HG03469 (cell line): ENCODE data around the gene ADAMTS17.

Experiments
- ATAC-seq: cut with Tn5 transposase; IDR thresholded peaks from one replicate; pipeline ENCODE4 v1.9.1; 2021; ENCODE audit warnings: mild to moderate bottlenecking, moderate library complexity, moderate number of reproducible peaks; ENCODE audit not compliant: unreplicated experiment

Gene ADAMTS17

DNA sequence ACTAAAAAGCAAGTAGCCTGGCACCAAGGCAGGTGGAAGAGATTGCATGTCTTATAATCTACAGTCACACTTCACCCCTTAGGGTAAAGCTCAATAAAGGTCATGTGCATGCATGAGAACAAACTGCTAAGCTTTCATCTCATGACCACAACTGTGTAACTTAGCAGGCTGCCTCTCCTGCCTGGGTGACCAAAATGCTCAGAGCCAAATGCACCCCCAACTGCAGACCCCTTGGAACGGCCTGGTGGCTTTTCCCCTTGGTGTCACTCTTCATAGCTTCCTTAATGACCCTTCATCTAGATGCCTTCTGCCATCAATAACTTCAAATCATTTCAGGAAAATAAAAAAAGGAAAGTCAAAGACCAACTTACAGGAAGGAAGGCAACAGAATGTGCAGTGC is 88.1 kb downstream of the ADAMTS17 start:
- no peak for ATAC-seq

DNA sequence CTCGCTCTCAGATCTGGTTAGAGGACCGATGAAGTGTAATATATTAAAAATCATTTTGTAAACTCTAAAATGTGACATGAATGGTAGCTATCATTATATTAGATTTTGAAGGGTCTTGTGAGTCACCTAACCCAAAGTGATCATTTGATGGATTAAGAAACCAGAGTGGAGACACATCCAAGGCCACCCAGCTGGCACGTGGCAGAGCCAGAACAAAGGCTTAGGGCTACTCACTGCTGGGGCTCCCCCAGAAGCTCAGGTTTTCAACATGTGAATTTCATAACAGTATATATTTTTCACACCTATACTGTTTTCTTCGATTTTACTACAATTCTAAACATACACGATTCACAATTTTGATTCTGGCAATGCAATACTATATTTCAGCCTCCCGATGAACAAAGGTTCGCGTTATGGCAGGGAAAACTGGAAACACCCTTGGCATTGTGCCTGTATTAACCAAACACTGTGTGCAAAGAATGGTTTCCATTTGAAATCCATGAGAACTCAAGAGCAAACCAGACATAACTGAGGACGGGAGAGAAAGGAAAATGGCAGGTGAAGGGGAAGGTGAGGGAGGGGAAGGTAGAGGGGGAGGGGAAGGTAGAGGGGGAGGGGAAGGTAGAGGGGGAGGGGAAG is 88.9 kb downstream of the ADAMTS17 start:
- no peak for ATAC-seq

DNA sequence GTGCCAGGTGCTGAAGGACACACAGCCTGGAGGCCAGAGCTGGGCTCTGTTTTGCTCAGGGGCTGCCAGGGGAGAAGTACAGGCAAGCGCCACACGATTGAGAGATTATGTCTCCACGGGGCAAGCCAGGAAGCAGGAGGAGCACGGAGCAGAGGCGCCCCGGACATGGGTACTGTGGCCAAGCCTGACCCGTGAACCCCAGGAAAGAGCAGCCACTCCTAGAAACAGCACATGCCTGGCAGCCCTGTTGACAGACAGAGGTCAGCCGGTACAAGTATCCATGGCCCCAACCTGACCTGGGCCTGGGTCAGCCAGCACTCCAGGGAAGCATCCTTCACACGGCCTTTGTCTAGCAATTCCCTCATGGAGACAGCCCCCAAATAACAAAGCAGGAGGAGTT is 89.4 kb downstream of the ADAMTS17 start:
- no peak for ATAC-seq

DNA sequence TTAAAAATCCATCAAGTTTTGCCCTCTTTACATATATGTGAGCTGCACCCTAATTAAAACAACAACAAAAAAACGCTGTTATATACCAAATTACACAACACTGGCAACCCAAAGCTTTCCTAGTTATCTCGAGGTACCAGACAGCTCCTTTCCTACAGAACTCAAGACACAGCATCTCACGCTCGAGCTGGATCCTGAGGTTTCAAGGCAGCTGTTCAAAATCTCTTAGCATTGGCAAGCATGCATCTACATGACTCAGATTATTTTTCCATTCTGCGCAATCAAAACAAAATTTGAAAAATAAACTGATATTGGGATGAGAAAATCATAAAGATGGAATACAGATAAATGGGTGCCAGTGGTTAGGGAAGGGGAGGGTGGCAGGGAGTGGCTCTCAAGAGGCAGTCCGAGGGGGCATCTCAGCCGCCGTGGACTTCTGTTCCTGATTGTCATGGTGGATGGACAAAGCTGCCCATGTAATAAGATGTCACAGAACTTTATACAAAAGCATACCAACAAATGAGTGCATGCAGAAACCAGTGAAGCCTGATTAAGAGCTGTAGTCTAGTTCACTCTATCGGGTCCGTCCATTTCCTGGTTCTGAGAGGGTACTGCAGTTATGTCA is 91.5 kb downstream of the ADAMTS17 start:
- ATAC-seq, result no peak

DNA sequence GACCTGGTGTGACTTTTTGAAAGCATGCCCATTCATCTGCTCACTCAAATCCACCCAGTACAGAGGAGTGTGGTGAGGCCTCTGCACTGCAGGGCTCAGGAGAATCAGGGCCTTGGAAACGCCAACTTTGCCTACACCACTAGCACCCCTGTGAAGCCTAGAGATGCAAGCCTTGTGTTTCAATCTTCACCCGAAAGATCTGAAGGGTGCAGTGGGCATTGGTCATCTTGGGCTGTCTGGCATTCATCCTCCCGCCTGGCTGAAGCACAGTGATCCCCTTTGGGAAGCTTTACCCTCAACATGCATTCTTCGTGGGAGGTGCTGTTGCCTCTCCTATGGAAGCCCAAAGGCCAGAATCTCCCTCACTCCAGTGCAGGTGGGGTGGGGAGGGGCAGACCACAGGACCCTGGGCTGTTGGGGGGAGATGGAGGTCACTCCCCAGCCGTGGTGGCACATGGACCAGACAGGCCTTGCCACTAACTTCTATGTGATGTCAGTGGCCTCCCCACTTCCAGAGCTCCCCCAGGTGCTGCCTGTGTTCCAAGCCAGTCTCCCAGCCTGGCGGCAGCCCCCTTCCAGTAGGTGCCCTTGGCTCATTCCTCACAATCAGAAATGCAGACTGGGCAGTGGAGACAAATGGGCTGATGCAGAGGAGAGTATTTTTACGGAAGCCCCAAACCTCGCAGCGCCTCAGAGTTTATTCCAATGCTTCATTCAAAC is 92.5 kb downstream of the ADAMTS17 start:
- no peak for ATAC-seq

DNA sequence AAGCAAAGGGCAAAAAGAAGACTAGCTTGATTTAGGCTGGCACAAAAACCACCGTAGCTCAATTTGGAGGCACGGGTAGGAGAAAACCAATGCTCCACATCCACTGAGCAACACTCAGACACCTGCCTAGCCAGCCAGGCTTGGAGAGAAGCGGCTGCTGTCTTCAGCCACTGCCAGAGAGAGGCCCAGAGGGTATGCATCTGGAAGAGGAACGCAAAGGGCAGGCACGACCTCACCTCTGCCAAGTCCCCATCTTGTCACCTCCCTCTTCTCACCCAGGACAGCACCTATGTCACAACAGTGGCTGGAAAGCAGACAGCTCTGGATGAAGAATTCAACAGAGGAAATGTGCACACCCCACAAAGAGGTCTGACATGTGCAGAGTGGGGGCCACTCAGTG is 93.5 kb downstream of the ADAMTS17 start:
- no peak for ATAC-seq

DNA sequence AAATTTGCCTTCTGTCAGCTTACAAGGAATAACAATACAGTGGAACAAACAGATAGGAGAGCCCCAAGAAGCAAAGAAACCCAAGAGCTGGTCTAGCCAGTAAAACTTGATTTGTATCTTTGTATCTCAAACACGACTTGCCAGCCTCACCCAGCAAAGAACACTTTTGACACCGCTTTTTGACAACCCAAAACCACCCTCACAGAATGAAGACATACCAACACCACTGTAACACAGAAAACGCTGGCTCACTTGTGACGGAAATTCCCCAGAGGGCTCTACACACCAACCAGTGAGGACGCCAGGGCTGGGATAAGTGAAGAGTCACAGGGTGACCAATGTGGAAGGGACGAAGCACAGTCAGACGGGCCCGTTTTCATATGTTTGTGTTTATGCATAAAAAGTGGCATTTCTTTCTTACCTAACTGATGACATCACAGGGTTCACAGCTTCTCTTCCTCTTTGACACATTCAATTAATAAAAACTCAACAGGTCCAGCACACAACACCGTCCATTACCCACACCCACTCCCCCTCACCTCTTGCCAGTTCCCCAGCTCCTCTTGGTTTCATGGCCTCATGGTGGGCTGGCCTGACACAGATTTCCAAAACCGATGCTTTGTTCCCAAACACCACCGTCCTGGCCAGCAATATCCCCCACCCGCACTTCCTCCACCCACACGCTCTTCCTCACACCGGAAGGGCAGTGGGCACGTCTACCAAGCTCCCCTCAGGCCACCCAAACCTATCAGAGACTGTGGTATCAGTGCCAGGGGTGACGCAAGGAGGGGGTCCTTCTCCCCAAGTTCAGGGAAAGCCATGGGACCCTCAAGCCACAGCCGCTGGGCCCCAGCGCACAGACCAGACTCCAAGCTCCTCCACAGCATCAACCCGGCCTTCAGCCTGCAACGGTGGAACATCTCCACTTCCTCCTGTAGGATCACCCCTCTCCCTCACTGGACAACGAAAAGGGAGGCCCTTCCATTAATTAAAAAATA is 94.2 kb downstream of the ADAMTS17 start:
- ATAC-seq, result no peak

DNA sequence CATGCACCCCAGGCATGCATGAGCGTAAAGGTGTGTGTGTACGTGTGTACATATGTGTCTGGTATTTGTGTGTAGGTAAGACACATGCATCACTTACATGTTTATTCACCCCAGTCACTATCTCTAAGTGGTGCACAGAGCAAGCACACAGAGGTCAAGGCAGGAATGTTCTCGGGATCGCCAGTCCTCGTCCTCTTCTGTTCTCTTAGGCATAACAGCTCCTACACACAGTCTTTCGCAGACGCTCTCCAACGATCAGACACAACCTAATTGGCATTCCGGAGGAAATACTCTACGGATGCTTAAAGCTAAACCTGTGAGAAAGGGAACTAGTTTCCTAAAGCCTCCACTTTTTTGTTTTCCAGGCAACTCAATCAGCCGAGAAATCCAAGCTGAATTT is 95.9 kb downstream of the ADAMTS17 start:
- ATAC-seq, result no peak

DNA sequence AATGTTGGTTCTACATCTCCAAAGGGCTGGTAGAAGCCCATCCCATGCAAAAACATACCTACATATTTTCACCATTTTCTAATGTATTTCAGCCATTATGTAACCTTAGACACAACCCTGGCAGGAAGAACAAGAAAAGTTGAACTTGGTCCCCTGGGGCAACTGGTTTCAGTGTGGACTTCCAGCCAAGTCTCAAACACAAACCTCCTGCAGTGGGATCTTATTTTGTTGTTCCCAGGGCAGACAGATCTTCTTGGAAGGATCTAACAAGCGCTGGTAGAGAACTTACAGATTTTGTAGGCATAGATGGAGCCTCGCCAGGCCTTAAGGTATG is 96.3 kb downstream of the ADAMTS17 start:
- ATAC-seq, result no peak

DNA sequence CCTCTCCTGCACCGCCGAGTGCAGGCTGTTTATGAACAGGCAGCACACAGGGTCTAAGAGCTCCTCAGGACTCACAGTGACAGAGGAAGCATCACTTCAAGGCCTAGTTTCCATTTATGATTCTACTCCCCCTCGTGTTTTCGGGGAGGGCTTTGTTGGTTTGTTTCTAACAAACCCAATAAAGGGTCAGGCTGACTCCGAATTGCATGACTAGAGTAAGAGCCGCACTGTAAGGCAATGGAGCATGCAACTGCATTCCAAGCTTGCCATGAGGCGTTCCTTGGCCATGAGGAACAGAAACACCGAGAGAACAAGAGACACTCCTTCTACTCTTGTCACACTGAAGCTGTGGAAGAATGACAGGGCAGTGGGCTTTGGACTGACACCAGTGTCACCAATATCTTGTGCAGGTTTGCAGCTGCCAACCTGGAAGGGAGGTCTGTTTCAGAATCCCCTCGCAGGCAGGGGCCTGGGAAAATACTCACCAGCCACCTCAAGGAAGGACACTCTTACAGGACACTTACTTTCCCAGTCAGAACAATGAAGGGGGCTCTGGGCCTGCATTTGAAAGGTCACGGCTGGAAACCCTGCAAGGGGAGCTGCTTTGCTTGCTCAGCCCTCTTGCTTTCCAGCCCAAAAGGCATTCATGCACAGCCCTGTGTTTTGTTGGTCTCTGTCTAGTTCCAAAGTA is 96.8 kb downstream of the ADAMTS17 start:
- ATAC-seq, result no peak

DNA sequence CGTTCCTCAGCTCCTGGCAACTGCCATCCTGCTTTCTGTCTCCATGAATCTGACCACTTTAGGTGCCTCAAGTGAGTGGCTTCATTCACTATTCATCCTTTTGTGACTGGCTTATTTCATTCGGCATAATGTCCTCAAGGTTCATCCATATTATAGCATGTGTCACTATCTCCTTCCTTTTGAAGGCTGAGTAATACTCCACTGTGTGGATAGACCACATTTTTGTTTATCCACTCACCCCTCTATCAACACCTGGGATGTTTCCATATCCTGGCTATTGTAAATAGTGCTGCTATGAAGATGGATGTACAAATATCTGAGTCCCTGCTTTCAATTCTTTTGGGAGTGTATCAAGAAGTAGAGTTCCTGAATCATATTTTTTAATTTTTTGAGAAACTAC is 98.8 kb downstream of the ADAMTS17 start:
- no peak for ATAC-seq

DNA sequence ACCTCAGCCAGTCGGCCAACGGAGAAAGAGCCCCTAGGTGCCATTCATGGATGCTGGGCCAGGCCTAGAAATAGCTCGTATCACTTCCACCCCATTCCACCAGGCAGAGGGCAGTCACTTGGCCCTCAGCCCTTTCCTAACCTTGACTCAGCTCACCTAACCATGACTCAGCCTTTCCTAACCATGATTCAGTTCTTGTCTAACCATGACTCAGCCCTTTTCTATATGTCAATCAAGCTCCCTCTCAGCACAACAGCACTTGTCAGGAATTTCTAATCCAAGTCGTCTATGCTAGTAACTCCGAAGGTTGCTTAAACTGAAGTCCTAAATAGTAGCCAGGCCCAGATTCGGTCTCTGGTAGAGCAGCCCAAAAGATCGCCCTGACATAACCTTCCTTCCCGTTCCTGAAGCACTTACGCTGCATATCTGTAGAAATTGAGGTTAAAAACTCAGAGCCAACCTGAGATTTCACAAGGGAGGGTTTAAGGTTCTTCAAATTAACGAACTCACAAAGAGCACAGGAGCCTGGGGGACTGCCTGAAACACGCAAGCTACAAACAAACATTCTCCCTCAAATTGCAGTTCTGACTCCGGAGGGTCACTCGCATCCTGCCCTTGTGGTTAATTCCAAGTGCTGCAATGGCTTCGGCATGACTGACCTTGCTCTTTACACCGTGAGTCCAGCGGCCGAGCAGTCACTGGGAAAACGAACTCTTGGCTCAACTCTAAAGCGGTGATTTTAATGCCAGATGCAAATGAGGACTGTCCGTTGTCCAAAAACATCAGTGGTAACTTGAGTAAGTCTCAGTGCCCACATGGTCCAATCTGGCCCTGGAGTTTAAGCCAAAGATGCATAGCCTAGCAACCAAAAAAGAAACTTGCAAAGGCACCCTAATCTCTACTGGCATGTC is 99.9 kb downstream of the ADAMTS17 start:
- ATAC-seq, result no peak

DNA sequence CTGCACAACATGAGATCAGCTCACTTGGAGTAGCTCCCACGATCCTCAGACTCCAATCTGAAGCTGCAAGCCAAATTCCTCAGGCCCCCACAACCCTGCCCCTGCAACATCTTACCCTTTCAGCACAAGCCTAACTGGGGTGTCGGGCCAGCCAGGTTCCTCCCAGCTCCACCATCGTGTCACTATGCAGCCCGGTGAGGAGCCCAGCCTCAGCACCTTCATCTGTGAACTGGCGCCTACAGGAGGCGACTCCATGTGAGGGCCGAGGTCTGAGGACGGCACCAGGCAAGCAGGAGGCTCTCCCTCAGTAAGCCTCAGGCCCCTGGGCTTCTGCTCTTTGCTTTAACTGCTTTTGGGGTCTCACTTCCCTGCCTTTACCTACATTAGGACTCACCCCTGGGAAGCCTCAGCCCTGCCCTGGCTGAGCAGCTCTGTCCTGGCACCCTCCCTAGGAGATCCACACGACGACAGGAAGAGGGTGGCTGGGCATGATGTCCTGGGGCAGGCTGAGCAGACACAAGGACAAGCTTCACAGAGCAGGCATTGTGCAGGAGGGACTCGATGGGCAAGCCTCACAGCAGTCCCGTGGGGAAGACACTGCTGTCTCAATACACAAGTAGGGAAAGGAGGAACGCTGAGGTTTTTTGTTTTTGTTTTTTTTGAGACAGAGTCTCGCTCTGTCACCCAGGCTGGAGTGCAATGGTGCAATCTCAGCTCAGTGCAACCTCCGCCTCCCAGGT is 104.6 kb downstream of the ADAMTS17 start:
- no peak for ATAC-seq

DNA sequence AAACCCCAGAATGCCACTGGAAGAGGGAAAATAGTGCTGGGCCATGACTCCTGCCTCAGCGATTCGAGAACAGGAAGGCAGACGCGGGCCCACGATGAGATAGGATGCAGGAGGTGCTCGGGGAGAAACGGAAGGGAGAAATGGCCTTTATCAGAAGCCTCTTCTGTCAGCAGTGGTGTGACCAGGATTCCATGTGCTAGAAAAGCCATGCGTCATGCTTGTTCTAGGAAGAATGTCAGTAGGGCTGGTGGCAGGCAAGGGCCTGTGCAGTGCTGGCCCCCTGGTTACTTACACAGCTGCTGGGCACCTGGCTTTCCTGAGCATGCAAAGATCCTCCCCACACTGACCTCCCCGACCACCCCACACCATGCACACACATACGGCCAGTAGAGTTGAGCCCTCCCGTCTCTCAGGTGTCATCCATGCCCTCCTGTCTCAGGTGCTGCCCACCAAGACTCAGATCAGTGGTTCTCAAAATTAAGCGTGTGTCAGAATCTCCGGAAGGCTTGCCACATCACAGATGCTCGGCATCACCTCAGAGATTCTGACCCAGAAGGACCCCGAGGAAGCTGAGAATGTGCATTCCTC is 106.7 kb downstream of the ADAMTS17 start:
- no peak for ATAC-seq

DNA sequence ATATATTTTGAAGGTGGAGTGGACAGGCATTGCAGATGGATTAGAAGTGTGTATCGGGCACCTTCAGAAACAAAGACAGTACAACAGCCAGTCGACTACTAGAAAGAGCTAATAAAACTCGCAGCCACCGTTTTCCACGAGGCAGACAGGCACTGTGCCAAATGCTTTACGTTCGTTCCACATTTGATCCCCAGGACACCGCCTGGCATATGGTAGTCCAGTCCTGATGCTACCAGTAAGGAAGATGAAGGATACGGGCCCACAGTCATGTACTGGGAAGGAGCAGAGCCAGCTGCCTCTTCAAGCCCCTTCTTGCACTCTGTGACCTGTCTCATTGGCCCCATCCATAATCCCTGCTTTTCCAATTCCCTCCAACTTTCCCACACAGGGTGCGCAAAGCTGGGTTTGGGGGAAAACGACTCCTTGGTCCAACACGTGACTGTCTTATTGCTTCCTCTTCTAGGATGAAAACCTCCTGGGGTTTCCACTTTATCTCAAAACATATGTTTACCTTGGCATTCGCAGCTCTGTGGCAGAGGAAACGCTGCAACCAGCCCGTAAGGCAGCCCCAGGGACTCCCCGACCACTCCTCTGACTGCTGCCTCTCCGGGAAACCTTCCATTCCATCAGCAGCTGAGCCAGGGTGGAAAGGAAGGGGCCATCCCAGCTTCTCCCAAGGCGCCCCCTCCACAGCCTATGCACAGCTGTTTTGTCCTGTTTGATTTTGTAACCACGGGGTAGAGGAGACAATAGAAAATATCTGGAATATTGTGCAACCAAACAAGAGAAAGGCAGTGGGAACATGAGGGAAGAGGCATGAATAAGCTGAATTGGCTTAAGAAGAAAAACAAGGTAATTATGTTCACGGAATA is 107.4 kb downstream of the ADAMTS17 start:
- ATAC-seq, result no peak

DNA sequence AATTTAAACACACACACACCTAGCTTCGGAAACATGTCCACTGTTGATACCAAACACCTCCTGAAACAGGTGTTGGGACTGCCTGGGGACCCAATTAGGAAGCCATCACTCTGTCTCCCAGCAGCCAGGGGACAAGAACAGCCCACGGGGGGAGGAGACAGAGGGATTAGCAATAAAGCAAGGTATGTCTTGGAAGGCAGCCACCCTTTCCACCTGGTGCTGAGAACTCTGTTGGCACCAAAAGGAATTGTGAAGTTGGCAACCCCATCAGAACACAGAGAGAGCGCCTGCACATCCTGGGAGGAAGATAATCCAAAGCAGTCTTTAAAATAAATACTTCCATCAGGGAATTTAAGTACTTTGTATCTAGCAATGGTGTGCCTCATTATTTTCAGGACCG is 111.0 kb downstream of the ADAMTS17 start:
- ATAC-seq, result no peak
